ENCODE measurements around the gene STX1A. TPM values are rescaled to one million over a fixed set of nuclear protein-coding genes. Genes with fewer than 3 reads are reported as not detected.

Gene STX1A
- total RNA-seq, 4 donors from 2014 or later: 3.9 to 19.4 (median 10.8) TPM

- H3K9me3 ChIP-seq: no peaks in the 10 kb centered on the region
- no peak overlapping the region for H3K4me3 ChIP-seq
- WGBS, 2 donors: 81 to 84% methylated on average over 9 to 14 of the region's 14 CpGs
- peaks cover 0 to 77% (median 24%) of the 10 kb centered on the region in 3 donors for H3K36me3 ChIP-seq
- H3K27me3 ChIP-seq: no peaks in the 10 kb centered on the region
- DNase-seq (ENCODE audit: low spot score in 2 of 2): no peak
- peaks cover 0 to 14% (median 0%) of the 10 kb centered on the region in 4 donors for H3K4me1 ChIP-seq
- TF ChIP-seq, protein P1, sequence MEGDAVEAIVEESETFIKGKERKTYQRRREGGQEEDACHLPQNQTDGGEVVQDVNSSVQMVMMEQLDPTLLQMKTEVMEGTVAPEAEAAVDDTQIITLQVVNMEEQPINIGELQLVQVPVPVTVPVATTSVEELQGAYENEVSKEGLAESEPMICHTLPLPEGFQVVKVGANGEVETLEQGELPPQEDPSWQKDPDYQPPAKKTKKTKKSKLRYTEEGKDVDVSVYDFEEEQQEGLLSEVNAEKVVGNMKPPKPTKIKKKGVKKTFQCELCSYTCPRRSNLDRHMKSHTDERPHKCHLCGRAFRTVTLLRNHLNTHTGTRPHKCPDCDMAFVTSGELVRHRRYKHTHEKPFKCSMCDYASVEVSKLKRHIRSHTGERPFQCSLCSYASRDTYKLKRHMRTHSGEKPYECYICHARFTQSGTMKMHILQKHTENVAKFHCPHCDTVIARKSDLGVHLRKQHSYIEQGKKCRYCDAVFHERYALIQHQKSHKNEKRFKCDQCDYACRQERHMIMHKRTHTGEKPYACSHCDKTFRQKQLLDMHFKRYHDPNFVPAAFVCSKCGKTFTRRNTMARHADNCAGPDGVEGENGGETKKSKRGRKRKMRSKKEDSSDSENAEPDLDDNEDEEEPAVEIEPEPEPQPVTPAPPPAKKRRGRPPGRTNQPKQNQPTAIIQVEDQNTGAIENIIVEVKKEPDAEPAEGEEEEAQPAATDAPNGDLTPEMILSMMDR (IDR thresholded peaks at IDR 0.05): no peak
- TF ChIP-seq POLR2A (IDR thresholded peaks at IDR 0.05) (no peak), EP300 (IDR thresholded peaks at IDR 0.05) (no peak)
- no peak overlapping the region for H3K27ac ChIP-seq
Observed at GRCh38 chr7:73700069-73700423, 19.4 kb downstream of the STX1A start.

GRCh38 chr7:73699370-73700068 lies 19.9 kb downstream of the STX1A start:
- Histone ChIP-seq H3K27me3 (no peaks in the 10 kb centered on the region), H3K4me1 (peaks cover 0 to 12% (median 0%) of the 10 kb centered on the region in 4 donors), H3K36me3 (peaks cover 0 to 82% (median 29%) of the 10 kb centered on the region in 3 donors), H3K27ac (no peak overlapping the region), H3K4me3 (no peak overlapping the region), H3K9me3 (no peaks in the 10 kb centered on the region)
- WGBS, 2 donors: 83% methylated on average over 13 to 15 of the region's 15 CpGs
- TF ChIP-seq, protein P1 (IDR thresholded peaks at IDR 0.05): no peak
- TF ChIP-seq POLR2A (IDR thresholded peaks at IDR 0.05): no peak
- no peak for TF ChIP-seq EP300 (IDR thresholded peaks at IDR 0.05)
- DNase-seq (ENCODE audit: low spot score in 2 of 2): no peak

DNA sequence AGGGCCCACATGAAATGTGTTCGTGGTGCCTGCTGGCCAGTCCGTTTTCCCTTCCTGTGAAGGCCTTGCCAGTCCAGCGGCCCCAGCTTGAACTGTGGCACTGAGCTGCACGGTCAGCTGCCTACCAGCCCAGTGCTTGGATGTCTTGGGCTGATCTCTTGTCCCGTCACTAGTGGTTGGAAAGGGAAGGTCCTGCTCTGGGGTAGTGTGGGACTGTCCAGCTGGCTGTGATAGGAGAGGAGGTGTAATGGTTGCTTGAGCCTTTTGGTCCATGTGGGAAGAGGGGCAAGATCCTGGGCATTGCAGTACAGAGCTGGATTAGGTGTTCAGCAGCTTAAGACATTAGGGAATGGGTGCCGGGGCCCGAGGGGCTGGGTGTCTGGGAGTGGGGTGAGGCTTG lies 21.1 kb downstream of the STX1A start:
- no peak for DNase-seq (ENCODE audit: low spot score in 2 of 2)
- no peak overlapping the region for H3K4me3 ChIP-seq
- WGBS, 2 donors: 76 to 93% methylated on average over 7 of the region's 7 CpGs
- H3K27me3 ChIP-seq: no peaks in the 10 kb centered on the region
- no peaks in the 10 kb centered on the region for H3K9me3 ChIP-seq
- peaks cover 0 to 1% (median 0%) of the 10 kb centered on the region in 4 donors for H3K4me1 ChIP-seq
- no peak overlapping the region for H3K27ac ChIP-seq
- TF ChIP-seq EP300 (IDR thresholded peaks at IDR 0.05) (no peak), POLR2A (IDR thresholded peaks at IDR 0.05) (no peak)
- TF ChIP-seq, protein P1 (IDR thresholded peaks at IDR 0.05): no peak
- H3K36me3 ChIP-seq: peaks cover under 1 to 93% (median 40%) of the 10 kb centered on the region in 3 donors

GRCh38 chr7:73696372-73696771 lies 23.1 kb downstream of the STX1A start:
- H3K27ac ChIP-seq: no peak overlapping the region
- H3K27me3 ChIP-seq: no peaks in the 10 kb centered on the region
- WGBS, 2 donors: 87 to 92% methylated on average over 4 of the region's 4 CpGs
- H3K9me3 ChIP-seq: no peaks in the 10 kb centered on the region
- peaks cover 7 to 100% (median 47%) of the 10 kb centered on the region in 3 donors for H3K36me3 ChIP-seq
- no peak for DNase-seq (ENCODE audit: low spot score in 2 of 2)
- TF ChIP-seq POLR2A (IDR thresholded peaks at IDR 0.05): no peak
- TF ChIP-seq EP300 (IDR thresholded peaks at IDR 0.05): no peak
- TF ChIP-seq, protein P1 (IDR thresholded peaks at IDR 0.05): no peak
- no peaks in the 10 kb centered on the region for H3K4me1 ChIP-seq
- no peak overlapping the region for H3K4me3 ChIP-seq

GRCh38 chr7:73690646-73691045 lies 28.8 kb downstream of the STX1A start:
- Histone ChIP-seq H3K4me1 (no peaks in the 10 kb centered on the region), H3K27ac (no peak overlapping the region), H3K4me3 (no peak overlapping the region), H3K36me3 (peaks cover 7 to 93% (median 28%) of the 10 kb centered on the region in 3 donors), H3K27me3 (no peaks in the 10 kb centered on the region), H3K9me3 (no peaks in the 10 kb centered on the region)
- WGBS, 2 donors: 86 to 90% methylated on average over 7 of the region's 7 CpGs
- TF ChIP-seq, protein P1 (IDR thresholded peaks at IDR 0.05): no peak
- no peak for TF ChIP-seq POLR2A (IDR thresholded peaks at IDR 0.05)
- no peak for DNase-seq (ENCODE audit: low spot score in 2 of 2)

All from tibial nerve (tissue), 4 donors.